HepG2 (cell line): Measurements from ENCODE around the gene EGR1. TPM values are rescaled to one million over a fixed set of nuclear protein-coding genes. Genes with fewer than 3 reads are reported as not detected.

Experiments used
- ATF4 ChIP-seq, 2 experiments: fragments of 450-650 bp in 1 of 2; sonication (generic) in 1 of 2; formaldehyde crosslinking; IDR thresholded peaks; 2 replicates each; pipeline versions ENCODE4 v1.5.0 to v1.8.0; 2020 to 2022; ENCODE audit warnings: mild to moderate bottlenecking in 1 of 2, missing genetic modification reagents in 1 of 2
- CEBPG ChIP-seq: IDR thresholded peaks from 2 replicates; pipeline ENCODE4 v1.6.1; 2016
- FOXO1 ChIP-seq: sonication (generic); formaldehyde crosslinking; IDR thresholded peaks from 2 replicates; pipeline ENCODE4 v1.4.0; 2020; ENCODE audit warnings: missing genetic modification reagents
- HMG20B ChIP-seq: conservative IDR thresholded peaks from 2 replicates; pipeline ENCODE4 v1.6.1; 2016; ENCODE audit warnings: missing genetic modification reagents, missing compliant biosample characterization
- HNF1B ChIP-seq: sonication (generic); formaldehyde crosslinking; IDR thresholded peaks from 2 replicates; pipeline ENCODE4 v1.5.1; 2020; ENCODE audit warnings: mild to moderate bottlenecking, moderate library complexity, missing genetic modification reagents
- IRF2 ChIP-seq: IDR thresholded peaks from 2 replicates; pipeline ENCODE4 v1.6.1; 2018; ENCODE audit warnings: missing genetic modification reagents, missing compliant biosample characterization
- PATZ1 ChIP-seq: sonication (generic); formaldehyde crosslinking; IDR thresholded peaks from 2 replicates; pipeline ENCODE4 v1.4.0; 2020; ENCODE audit warnings: missing genetic modification reagents
- PHF21A ChIP-seq: sonication (generic); formaldehyde crosslinking; IDR thresholded peaks from 2 replicates; pipeline ENCODE4 v1.5.0; 2020; ENCODE audit warnings: mild to moderate bottlenecking, missing genetic modification reagents
- PRDM10 ChIP-seq: sonication (generic); formaldehyde crosslinking; IDR thresholded peaks from 2 replicates; pipeline ENCODE4 v1.4.0; 2020; ENCODE audit warnings: low read depth, missing genetic modification reagents
- ZBTB7B ChIP-seq: sonication (generic); formaldehyde crosslinking; IDR thresholded peaks from 2 replicates; pipeline ENCODE4 v1.4.0; 2020; ENCODE audit warnings: missing genetic modification reagents
- ZNF281 ChIP-seq: sonication (generic); formaldehyde crosslinking; IDR thresholded peaks from 2 replicates; pipeline ENCODE4 v1.4.0; 2020; ENCODE audit warnings: missing genetic modification reagents, borderline replicate concordance
- polyA plus RNA-seq, 8 experiments: library from polyadenylated mRNA; depleted of rRNA in 3 of 8; stranded (reverse) in 7 of 8; unstranded in 1 of 8; fragments of >200 nt; fragmentation: Illumina TruSeq in 4 of 8; extraction: Trizol in 4 of 8; gene quantifications; 2 replicates each; pipeline versions ENCODE4 v1.2.1 to v1.2.3, GENCODE V29; 2011 to 2016; ENCODE audit warnings: low read depth in 4 of 8, missing spikeins in 1 of 8, mixed read lengths in 1 of 8; ENCODE audit not compliant: insufficient read depth in 1 of 8
- total RNA-seq, 5 experiments: library from RNA; depleted of rRNA; stranded (reverse); fragments of >200 nt; fragmentation: Illumina TruSeq; extraction: Trizol; gene quantifications; 2 replicates each; pipeline ENCODE4 v1.2.3, GENCODE V29; 2016; ENCODE audit warnings: low read depth in 1 of 5
- TF ChIP-seq, protein P1 (sequence below): sonication (generic); formaldehyde crosslinking; IDR thresholded peaks from 2 replicates; pipeline ENCODE4 v1.4.0; 2020; ENCODE audit warnings: missing genetic modification reagents
- TF ChIP-seq, protein P2 (sequence below): IDR thresholded peaks from 2 replicates; pipeline ENCODE4 v1.6.1; 2016; ENCODE audit warnings: mild to moderate bottlenecking

Gene EGR1
- total and polyA plus RNA-seq, 2 of the 13 experiments (the other 11 are each of a cell fraction or from before 2014, with no cell fraction given): 4.1 to 4.5 TPM

- 0 out of 2 replicates have a peak, but pooled peaks have one; percentile 49 for TF ChIP-seq HNF1B (CRISPR knock-in tag)
- TF ChIP-seq, protein P1, sequence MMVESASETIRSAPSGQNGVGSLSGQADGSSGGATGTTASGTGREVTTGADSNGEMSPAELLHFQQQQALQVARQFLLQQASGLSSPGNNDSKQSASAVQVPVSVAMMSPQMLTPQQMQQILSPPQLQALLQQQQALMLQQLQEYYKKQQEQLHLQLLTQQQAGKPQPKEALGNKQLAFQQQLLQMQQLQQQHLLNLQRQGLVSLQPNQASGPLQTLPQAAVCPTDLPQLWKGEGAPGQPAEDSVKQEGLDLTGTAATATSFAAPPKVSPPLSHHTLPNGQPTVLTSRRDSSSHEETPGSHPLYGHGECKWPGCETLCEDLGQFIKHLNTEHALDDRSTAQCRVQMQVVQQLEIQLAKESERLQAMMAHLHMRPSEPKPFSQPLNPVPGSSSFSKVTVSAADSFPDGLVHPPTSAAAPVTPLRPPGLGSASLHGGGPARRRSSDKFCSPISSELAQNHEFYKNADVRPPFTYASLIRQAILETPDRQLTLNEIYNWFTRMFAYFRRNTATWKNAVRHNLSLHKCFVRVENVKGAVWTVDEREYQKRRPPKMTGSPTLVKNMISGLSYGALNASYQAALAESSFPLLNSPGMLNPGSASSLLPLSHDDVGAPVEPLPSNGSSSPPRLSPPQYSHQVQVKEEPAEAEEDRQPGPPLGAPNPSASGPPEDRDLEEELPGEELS (CRISPR knock-in tag): peak; percentile 84
- TF ChIP-seq, protein P2, sequence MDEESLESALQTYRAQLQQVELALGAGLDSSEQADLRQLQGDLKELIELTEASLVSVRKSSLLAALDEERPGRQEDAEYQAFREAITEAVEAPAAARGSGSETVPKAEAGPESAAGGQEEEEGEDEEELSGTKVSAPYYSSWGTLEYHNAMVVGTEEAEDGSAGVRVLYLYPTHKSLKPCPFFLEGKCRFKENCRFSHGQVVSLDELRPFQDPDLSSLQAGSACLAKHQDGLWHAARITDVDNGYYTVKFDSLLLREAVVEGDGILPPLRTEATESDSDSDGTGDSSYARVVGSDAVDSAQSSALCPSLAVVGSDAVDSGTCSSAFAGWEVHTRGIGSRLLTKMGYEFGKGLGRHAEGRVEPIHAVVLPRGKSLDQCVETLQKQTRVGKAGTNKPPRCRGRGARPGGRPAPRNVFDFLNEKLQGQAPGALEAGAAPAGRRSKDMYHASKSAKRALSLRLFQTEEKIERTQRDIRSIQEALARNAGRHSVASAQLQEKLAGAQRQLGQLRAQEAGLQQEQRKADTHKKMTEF (CRISPR knock-in tag): peak; percentile 48; the same call in 1 of the 2 replicates
- TF ChIP-seq ZBTB7B: 0 out of 2 replicates have a peak, but pooled peaks have one; percentile 39
- TF ChIP-seq PRDM10 (CRISPR knock-in tag): 0 out of 2 replicates have a peak, but pooled peaks have one; percentile 47
- 0 out of 2 replicates have a peak, but pooled peaks have one; percentile 41 for TF ChIP-seq FOXO1 (CRISPR knock-in tag)
- peak; percentile 36; the same call in 1 of the 2 replicates for TF ChIP-seq PATZ1 (CRISPR knock-in tag)
- peak; percentile 51; the same call in 1 of the 2 replicates for TF ChIP-seq ZNF281 (CRISPR knock-in tag)
- peak; percentile 86 for TF ChIP-seq CEBPG (CRISPR knock-in tag)
- TF ChIP-seq PHF21A (CRISPR knock-in tag): 0 out of 2 replicates have a peak, but pooled peaks have one; percentile 31
- peak in 1 of 2 experiments; percentile 67; a peak in 2 of 4 replicates for TF ChIP-seq ATF4 (CRISPR knock-in tag; IDR thresholded peaks at IDR 0.05)
- peak; percentile 54; the same call in 1 of the 2 replicates for TF ChIP-seq IRF2 (CRISPR knock-in tag)
- 0 out of 2 replicates have a peak, but pooled peaks have one; percentile 41 for TF ChIP-seq HMG20B
Observed at GRCh38 chr5:138507485-138507884, 42.2 kb downstream of the EGR1 start (continued).
